NCI-H128 (cell line): Measurements from ENCODE around the gene DNMT1.
"Not testable (repeated sequence)": the region's sequence is repeated elsewhere in the genome, so short reads cannot be mapped to it uniquely, and the experiment has no call there.

Experiments used
- DNase-seq: peaks from one replicate; lab custom pipeline; 2025; ENCODE audit not compliant: unreplicated experiment; lab: John Stamatoyannopoulos, UW

The DNMT1 gene

DNA sequence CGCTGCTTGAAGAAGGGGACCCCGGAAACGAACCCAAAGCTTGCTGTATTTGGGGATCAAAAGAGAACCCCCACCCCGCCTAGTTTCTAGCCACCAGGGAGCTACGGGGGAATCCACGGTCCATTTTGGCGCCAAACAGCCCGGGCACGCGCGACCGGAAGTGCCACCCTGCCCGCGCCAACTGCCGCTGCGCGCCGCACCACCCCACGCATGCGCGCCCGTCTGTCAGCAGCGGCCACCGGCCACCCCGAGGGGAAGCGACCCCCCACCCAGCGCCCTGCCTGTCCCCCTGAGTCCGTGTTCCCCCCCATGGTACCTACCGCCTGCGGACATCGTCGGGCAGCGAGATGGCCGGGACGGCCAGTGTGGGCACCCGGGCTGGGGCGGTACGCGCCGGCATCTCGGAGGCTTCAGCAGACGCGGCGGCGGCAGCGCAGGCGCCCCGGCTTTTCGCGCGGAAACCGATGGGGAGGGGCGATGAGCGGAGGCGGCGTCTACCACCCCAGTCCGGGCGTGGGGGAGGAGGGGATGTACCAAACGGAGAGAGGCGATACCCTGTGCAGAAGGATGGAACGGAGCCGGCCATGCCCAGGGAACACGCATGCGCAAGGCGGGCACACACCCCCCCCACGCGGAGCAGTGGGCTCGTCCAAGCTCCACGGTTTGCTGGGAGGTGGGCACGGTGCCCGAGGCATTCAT lies at the start of gene DNMT1:
Gene DNMT1 (minus strand): TSS at position 454 of the 699 bp plus-strand sequence. CDS start 54 bp downstream, at position 400.
- peak; percentile 92 for DNase-seq

DNA sequence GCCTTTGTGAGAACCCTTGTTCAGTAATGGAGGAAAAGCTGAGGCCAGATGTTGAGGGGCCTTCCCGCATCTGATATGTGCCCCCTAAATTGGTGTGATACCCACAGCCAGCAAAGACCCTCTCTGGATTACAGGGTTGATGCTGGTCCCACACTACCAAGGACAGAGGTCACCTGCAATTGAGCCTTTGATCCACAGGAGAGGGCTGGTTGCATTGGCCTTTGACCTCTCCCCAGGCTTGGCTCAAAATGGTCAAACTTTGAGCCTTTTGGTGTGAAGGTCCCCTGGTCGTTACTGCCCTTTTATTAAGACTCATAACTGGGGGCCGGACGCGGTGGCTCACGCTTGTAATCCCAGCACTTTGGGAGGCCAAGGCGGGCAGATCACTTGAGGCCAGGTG lies 48.9 kb upstream of the DNMT1 start:
- DNase-seq, result no peak

DNA sequence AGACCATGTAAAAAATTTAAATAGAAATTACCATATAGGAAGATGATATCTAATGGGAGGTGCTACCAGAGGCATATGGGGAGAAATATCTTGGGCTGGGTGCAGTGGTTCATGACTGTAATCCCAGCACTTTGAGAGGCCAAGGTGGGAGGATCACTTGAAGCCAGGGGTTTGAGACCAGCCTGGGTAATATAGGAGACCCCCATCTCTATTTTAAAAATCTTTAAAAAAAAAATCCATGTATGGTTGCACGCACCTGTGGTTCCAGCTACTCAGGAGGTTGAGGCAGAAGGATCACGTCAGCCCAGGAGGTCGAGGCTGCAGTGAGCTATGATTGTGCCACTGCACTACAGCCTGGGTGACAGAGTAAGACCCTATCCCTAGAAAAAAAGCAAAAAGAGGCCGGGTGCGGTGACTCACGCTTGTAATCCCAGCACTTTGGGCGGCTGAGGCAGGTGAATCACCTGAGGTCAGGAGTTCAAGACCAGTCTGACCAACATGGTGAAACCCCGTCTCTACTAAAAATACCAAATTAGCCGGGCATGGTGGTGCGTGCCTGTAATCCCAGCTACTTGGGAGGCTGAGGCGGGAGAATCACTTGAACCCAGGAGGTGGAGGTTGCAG lies 47.2 kb upstream of the DNMT1 start:
- not testable (repeated sequence) for DNase-seq

DNA sequence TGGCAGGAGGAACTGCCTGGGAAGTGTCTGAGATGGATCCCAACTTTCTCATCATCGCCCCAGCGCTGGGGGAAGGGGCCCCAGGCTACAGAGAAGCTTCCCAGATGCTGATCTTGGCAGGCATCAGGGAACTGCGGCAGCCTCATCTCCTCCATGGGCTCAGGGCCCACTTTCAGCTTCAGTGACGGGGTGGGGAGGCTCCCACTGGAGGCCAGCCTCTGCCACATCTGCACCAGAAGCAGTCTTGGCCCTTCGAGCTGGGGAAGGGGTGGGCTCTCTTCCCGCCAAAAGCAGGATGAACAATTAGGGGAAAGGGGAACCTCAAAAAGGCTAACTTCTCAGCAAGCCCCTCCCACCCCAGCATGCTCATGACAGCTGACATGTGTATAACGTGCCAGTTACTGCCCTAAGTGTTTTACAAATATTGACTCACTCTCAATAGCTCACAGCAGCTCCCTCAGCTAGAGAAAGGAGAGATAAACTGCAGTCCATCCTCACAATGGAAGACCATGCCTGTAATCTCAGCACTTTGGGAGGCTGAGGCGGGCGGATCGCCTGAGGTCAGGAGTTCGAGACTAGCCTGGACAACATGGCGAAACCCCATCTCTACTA lies 43.5 kb upstream of the DNMT1 start:
- DNase-seq, result no peak

DNA sequence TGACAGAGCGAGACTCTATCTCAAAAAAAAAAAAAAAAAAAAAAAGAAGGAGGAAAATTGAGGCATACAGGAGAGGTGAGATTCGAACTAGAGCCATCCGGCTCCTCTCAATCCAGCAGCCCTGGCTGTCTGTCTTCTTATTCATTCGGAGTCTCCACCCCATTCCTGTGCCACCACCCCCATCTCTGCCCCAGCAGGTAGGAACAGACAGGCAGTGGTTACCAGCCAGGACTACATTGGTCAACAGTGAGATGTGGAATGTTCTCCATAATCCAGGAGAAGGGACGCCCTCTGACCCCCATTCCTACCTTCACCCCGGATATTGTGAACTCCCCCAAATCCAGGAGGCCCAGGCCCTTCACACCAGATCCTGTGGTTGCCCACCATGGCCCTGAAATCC lies 42.9 kb upstream of the DNMT1 start:
- DNase-seq, result no peak

DNA sequence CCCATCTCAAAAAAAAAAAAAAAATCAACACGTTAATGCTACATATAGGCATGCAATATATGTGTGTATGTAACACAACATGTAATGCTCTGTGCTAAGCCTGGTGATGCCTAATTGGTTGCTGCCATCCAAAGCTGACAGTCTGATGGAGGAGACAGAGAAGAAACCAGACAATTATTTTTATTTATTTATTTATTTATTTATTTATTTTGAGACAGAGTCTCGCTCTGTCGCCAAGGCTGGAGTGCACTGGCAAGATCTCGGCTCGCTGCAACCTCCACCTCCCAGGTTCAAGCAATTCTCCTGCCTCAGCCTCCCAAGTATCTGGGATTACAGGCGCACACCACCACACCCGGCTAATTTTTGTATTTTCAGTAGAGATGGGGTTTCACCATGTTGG lies 40.7 kb upstream of the DNMT1 start:
- DNase-seq, result not testable (repeated sequence)

DNA sequence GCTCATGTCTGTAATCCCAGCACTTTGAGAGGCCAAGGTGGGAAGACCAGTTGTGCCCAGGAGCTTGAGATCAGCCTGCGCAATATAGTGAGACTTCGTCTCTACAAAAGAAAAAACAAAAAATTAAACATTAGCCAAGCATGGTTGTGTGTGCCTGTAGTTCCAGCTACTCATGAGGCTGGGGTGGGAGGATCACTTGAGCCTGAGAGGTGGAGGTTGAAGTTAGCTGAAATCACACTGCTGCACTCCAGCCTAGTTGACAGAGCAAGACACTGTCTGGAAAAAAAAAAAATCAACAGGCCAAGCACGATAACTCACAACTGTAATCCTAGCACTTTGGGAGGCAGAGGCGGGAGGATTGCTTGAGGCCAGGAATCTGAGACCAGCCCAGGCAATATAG lies 40.2 kb upstream of the DNMT1 start:
- no peak for DNase-seq

DNA sequence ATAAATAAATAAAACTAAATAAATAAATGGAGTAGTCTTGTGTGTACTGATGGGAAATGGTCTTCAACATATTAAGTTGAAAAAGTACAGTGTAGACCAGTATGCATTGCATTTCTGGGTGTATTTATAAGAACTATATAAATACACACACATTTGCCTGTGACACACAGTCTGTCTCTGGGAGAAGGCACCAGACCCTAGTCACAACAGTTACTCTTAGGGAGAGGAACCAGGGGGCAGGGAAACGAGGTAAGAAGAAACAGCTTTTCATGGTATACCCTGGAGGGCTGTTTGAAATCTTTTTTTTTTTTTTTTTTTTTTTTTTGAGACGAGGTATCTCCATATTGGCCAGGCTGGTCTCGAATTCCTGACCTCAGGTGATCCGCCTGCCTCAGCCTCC lies 39.2 kb upstream of the DNMT1 start:
- no peak for DNase-seq

DNA sequence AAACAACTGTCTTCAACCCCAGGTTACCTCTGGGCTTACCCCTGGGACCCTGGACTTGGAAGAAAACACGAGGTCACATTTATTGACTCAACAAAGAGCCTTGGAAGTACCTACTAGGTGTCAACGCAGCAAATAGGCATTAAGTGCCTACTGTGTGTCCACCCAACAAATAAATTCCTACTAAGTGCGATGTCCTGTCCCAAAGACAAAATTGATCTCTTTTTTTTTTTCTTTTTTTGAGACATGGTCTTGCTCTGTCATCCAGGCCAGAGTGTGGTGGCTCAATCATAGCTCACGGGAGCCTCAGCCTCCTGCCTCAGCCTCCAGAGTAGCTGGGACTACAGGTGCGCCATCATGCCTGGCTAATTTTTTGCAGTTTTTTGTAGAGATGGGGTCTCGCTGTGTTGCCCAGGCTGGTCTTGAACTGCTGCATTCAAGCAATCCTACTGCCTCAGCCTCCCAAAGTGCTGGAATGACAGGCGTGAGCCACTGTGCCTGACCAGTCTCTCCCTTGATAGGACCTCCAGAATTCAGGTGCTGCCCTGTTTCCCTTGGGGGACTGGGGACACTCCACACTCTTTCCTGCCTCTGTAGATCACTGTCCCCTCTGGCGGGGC lies 37.0 kb upstream of the DNMT1 start:
- no peak for DNase-seq

DNA sequence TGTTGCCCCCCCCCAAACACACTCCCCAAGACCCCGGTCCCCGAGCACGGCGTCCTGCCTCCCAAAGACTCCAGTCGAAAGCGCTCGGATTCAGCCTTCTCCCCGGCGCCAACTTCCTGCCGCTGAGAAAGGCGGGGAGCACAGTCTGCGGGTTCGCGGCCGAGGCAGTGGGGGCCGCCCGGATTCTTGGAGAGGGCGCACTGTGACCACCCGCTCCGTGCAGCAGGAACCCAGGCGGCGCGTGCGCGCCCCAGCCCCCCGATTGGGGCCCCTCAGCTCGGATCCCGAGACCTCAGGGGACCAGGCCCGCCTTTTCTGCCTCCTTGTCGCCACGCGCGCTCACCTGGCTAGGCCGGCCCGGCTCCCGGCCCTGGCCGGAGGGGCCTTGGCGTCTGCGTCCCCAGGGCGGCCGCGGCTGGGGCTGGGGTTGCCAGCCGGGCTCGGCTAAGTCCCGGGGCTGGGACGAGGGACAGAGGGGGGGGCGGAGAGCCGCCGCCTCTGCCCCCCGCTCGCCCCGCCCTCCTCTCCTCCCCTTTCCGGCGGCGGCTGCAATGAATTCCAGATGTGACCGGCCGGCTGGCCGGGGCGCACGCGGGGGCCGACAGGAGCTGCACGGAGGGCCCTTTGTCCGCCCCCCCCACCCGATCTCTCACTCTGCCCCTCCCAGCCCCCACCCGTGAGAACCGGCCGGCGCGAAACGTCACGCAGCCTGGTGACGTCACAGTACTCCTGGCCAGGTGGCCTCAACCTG lies 36.3 kb upstream of the DNMT1 start, which contains the start of gene S1PR2:
Gene S1PR2 (minus strand): TSS at position 471 of the 751 bp plus-strand sequence. CDS start 6,426 bp downstream, outside the sequence.
- no peak for DNase-seq

DNA sequence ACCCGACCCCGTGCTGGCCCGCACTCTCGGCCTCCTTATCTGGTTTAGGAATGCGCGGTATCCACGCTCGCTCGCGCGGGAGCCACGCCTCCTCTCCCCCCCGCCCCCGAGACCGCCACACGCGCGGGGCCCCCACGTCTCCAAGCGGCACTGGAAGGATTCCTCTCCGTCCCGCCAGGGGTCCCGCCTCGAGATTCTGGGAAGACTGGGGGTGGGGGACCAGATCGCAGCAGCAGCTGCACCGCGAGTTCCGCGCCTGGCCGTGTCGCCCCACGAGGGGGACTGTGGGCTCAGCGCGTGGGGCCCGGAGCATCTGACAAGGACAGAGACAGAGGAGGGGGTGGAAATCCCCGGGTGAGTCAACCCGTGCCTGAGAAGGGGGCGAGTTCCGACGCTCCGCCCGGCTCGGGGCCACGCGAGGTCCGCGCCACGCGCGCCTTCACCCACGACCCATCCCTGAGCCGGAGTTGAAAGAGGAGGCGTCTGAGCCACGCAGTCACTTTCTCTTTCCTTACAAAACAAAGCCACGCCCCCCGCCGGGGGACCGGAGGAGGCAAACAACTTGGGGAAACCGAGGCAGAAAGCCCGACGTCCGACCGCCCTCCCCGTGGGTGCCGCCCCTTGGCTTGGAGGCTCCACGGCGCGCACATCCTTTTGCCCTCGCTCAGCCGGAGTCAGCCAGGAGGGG lies 35.6 kb upstream of the DNMT1 start:
- DNase-seq, result no peak

DNA sequence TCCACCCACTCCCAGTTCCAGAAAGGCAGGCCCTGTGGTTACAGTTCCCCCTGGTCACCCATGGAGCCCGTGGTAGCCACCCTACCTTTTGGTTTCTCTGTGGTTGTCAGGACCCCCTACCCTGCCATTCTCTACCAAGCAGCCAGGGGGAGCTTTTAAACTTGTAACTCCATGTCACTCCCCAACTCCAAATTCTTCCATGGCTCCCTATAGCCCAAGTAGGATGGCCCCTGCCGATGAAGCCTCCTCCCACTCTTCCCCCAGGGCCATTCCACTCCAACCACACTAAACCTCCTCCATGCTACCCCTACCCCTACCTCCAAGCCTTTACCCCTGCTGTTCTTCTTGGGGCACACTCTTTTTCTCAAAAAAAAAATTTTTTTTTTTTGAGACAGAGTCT lies 34.2 kb upstream of the DNMT1 start:
- DNase-seq, result no peak

DNA sequence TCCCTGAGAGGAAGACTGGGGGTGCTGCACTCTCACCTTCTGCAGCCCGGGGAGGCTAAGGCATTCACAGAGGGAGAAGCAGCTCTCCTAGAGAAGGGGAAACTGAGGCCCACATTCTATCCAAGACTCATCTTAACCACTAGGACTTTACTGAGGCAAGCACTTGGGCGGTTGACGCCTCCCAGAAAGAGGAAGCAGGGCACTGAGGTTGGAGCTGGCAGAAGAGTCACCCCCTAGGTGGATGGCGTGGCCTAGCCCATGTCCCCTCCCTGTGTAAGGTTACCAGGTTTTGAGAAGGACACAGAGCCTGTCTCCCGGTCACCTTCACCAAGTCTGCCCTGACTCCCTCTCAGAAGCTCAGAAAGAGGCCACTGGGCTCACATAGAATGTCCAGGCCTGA lies 33.6 kb upstream of the DNMT1 start:
- no peak for DNase-seq

DNA sequence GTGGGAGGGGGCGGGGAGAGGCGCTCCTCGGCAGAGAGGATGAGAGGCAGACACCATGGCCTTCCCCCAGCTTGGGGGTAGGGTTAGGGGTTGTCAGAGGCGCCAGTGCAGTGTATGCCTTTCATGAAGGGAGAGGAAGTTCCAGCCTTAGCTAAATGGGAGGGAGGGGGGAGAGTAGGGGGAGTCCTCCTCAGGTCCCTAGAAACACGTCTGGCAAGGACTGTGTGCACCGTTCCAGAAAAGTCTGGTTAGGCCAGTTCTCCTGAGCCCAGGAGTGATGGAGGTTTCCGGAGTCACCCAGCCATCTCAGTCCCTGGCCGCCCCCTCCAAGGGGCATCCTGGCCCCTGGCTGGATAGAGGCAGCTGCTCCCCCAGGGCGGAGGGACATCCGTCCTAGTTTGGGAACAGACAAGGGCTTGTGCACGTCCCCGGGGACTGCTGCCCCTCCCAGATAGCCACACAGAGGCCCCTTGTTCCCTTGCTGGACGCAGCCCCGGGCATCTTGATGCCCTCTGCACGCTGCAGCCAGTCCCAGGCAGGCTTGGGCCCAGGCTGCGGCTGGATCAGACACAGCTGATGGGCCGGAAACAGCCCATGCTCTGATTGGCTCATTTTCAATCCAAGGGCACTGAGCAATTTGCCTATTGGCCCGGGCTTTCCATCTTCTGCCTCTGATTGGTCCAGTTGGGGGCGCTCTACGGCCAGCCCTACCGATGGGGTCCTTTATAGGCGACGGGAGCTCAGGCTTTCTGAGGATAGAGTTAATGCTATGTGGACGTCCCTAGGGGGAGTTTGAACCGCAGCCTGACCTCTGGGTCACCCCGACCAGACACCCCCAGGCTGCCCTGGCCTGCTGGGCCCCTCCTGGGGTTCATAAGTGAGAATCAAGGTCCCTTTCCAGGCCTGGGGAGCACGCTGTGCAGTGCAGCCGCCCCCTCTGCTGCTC lies 32.5 kb upstream of the DNMT1 start:
- DNase-seq, result no peak

DNA sequence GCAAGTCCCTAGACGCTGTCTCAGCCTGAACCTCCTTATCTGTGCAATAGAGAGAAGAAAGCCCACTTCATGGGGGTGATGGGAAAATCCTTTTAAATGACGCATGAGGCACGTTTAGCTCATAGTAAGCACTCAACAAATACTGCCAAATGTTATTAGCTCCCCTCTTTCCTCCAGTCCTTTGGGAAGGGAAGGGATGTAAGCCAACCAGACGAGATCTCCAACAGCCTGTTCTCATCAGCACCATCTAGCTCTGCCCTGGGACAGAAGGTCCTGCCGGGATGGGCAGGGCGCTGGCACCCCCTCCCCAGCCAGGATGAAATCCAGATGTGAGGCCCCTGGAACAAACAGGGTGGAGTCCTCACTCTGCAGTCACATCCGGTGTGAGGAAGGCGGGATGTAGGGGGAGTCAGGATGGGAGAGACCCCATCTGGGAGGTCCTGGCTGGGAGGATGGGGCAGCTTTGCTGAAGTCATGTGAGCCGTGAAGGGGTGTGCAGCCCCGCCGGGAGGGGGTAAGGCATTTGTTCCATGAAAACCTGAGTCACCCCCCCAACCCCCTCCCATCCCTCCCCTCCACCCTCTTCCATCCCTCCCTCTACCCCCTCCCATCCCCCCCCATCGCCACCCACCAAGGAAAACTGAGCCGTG lies 31.7 kb upstream of the DNMT1 start:
- DNase-seq, result no peak

DNA sequence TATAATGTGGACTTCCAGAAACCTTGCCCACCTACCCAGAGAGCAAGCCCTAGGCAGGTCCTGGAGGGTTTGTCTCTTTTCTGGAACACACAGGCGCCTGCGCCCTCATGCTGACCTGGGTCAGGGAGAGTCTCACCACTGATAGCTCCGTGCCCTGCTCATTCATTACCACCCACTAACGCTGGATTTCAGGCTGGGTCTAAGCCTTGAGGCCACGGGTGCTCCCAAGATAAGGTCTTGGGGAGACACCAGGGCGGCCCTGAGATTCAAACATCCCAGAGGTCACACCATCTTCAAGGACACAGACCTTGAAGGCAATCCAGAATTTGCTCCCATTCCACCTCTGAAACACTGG lies 31.2 kb upstream of the DNMT1 start:
- no peak for DNase-seq

DNA sequence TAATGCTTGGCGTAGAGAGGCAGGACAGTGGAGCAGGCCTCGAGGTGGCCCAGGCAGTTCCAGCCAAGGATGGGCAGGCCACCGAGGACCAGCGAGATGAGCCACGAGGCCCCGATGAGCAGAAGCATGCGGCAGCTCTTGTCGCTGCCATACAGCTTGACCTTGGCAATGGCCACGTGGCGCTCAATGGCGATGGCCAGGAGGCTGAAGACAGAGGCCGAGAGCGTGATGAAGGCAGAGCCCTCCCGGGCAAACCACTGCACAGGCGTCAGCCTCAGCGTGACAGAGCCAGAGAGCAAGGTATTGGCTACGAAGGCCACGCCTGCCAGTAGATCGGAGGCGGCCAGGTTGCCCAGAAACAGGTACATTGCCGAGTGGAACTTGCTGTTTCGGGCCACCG lies 29.6 kb upstream of the DNMT1 start:
- DNase-seq, result no peak

DNA sequence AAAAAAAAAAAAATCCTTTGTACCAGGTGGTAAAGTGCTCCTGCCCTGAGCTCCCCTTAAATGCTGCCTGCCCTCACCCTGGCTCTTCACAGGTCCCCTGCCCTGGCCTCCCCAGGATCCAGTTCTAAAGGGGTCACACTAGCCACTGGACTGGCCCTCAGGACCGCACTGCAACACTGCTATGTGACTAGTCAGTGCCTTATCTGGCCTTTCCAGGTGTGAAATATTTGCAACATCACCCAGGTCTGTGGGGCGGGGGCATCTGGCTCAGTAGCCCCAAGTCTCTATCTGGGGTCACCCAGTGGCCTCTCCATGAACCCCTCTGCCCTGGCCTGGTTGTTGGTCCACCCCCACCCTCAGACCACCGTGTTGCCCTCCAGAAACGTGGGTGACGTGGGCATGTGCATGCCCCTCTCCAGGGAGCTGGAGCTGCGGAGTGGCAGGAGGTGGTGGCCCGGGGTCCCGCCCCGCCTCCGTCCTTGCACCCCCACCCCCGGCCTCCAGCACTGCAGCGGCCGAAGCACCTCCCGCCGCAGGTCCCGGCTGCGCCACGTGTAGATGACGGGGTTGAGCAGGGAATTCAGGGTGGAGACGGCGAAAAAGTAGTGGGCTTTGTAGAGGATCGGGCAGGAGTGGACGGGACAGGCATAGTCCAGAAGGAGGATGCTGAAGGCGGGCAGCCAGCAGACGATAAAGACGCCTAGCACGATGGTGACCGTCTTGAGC lies 28.9 kb upstream of the DNMT1 start:
- no peak for DNase-seq
